ENCODE results near the gene RUVBL2.

DNA sequence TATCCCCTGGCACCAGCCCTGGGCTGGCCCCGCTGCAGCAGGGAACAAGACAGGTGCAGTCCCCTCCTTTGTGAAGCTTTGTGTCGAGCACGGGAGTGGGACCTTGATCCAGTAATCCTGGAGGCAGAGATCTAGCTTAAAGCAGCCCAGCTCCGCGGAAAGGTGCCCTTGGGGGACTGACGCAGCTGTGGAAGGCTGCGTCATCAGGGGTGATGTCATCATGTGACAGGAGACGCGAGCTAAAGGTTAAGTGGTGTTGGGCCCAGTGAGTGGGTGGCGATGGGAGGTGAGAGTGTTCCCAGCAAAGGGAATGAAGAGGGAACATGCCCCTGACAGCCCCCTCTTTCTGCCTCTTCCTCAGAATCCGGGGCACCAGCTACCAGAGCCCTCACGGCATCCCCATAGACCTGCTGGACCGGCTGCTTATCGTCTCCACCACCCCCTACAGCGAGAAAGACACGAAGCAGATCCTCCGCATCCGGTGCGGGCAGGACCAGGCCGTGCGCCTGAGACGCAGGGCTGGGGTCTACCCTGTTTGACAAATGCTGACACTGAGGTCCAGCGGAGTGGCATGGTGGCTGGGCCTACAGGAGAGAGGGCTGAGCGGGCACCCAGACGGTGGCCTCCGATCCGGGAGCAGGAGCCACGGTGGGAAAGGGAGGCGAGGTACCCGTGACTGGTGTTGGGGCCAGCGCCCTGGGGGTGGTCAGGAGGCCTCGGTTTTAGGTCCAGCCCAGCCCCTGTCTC is 20.6 kb downstream of the RUVBL2 start:
- TF ChIP-seq CTCF (IDR thresholded peaks at IDR 0.05; ENCODE audit: insufficient read depth, low read length), result no peak
- no peak for TF ChIP-seq POLR2AphosphoS5 (IDR thresholded peaks at IDR 0.05; ENCODE audit: low read depth)
- TF ChIP-seq GABPA (IDR thresholded peaks at IDR 0.05; ENCODE audit: low read depth), result no peak
- TF ChIP-seq, protein P1, sequence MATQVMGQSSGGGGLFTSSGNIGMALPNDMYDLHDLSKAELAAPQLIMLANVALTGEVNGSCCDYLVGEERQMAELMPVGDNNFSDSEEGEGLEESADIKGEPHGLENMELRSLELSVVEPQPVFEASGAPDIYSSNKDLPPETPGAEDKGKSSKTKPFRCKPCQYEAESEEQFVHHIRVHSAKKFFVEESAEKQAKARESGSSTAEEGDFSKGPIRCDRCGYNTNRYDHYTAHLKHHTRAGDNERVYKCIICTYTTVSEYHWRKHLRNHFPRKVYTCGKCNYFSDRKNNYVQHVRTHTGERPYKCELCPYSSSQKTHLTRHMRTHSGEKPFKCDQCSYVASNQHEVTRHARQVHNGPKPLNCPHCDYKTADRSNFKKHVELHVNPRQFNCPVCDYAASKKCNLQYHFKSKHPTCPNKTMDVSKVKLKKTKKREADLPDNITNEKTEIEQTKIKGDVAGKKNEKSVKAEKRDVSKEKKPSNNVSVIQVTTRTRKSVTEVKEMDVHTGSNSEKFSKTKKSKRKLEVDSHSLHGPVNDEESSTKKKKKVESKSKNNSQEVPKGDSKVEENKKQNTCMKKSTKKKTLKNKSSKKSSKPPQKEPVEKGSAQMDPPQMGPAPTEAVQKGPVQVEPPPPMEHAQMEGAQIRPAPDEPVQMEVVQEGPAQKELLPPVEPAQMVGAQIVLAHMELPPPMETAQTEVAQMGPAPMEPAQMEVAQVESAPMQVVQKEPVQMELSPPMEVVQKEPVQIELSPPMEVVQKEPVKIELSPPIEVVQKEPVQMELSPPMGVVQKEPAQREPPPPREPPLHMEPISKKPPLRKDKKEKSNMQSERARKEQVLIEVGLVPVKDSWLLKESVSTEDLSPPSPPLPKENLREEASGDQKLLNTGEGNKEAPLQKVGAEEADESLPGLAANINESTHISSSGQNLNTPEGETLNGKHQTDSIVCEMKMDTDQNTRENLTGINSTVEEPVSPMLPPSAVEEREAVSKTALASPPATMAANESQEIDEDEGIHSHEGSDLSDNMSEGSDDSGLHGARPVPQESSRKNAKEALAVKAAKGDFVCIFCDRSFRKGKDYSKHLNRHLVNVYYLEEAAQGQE (IDR thresholded peaks at IDR 0.05; ENCODE audit: insufficient replicate concordance, low read depth), result no peak
